IMR-90 (cell line): ENCODE measurements around the gene SUPT3H. TPM values are rescaled to one million over a fixed set of nuclear protein-coding genes. Genes with fewer than 3 reads are reported as not detected.
A peak's percentile ranks its signal among the peaks of the same experiment; 100 is the strongest.

Source experiments
- ATAC-seq: fragments of 200-7000 bp; cut with Tn5 transposase; 2 replicates; pipeline ENCODE4 v1.9.1; 2020; ENCODE audit warnings: low read depth, mild to moderate bottlenecking, moderate library complexity
- BruUV-seq: library from RNA; stranded (reverse); fragments of 400-500 nt; replicated peaks from 2 replicates; lab custom pipeline; 2021; lab: Mats Ljungman, UMichigan
- CTCF ChIA-PET: fragments of 300-600 bp; formaldehyde crosslinking; extraction: SDS; loops from one replicate; lab custom pipeline; 2021; ENCODE audit warnings: antibody characterized with exemption; lab: Yijun Ruan, JAX
- POLR2A ChIA-PET: fragments of 300-600 bp; sonication (Branson Sonifier 250); formaldehyde crosslinking; loops from one replicate; lab custom pipeline; 2022; ENCODE audit warnings: antibody characterized with exemption; ENCODE audit not compliant: unreplicated experiment; lab: Charles Lee
- DNase-seq: peaks from one replicate; pipeline ENCODE4 v3.0.0; 2013
- H2AFZ ChIP-seq: replicated peaks from 2 replicates; pipeline ENCODE3; 2013; ENCODE audit warnings: low read length, mild to moderate bottlenecking; ENCODE audit not compliant: poor library complexity
- H2AK5ac ChIP-seq: 2 replicates; pipeline ENCODE4 v1.6.1; 2013; ENCODE audit warnings: low read depth, low read length, inconsistent platforms
- H2AK9ac ChIP-seq: replicated peaks from 2 replicates; pipeline ENCODE3; 2013; ENCODE audit warnings: mild to moderate bottlenecking, low read depth, low read length, moderate library complexity; ENCODE audit not compliant: poor library complexity
- H2BK120ac ChIP-seq: 2 replicates; pipeline ENCODE4 v1.6.1; 2013; ENCODE audit warnings: low read depth, low read length, inconsistent platforms
- H2BK15ac ChIP-seq: 3 replicates; pipeline ENCODE4 v1.6.1; 2013; ENCODE audit warnings: low read depth, low read length, inconsistent platforms
- H2BK20ac ChIP-seq: 2 replicates; pipeline ENCODE4 v1.6.1; 2013; ENCODE audit warnings: low read depth, mild to moderate bottlenecking, inconsistent platforms, low read length, moderate library complexity
- H2BK5ac ChIP-seq: 2 replicates; pipeline ENCODE4 v1.6.1; 2013; ENCODE audit warnings: mild to moderate bottlenecking, low read depth, low read length, inconsistent platforms; ENCODE audit not compliant: poor library complexity, severe bottlenecking
- H3K14ac ChIP-seq: replicated peaks from 2 replicates; pipeline ENCODE4 v1.6.1; 2013; ENCODE audit warnings: low read depth, low read length, inconsistent platforms
- H3K18ac ChIP-seq: 2 replicates; pipeline ENCODE4 v1.6.1; 2013; ENCODE audit warnings: low read depth, low read length, control low read depth
- H3K23ac ChIP-seq: 2 replicates; pipeline ENCODE4 v1.6.1; 2013; ENCODE audit warnings: low read depth, low read length, inconsistent platforms
- H3K27ac ChIP-seq: 2 replicates; pipeline ENCODE4 v1.5.1; 2013; ENCODE audit warnings: mild to moderate bottlenecking, control low read depth, low read length; ENCODE audit not compliant: insufficient read depth
- H3K27me3 ChIP-seq: 2 replicates; pipeline ENCODE4 v1.6.1; 2013; ENCODE audit warnings: low read length; ENCODE audit not compliant: control insufficient read depth, insufficient read depth
- H3K36me3 ChIP-seq: 2 replicates; pipeline ENCODE4 v1.6.1; 2013; ENCODE audit warnings: low read length, mixed read lengths; ENCODE audit not compliant: control insufficient read depth, insufficient read depth
- H3K4ac ChIP-seq: 2 replicates; pipeline ENCODE4 v1.6.1; 2013; ENCODE audit warnings: low read depth, low read length, inconsistent platforms
- H3K4me1 ChIP-seq: 2 replicates; pipeline ENCODE4 v1.6.1; 2013; ENCODE audit warnings: low read length, mixed read lengths; ENCODE audit not compliant: control insufficient read depth, insufficient read depth
- H3K4me2 ChIP-seq: 2 replicates; pipeline ENCODE4 v1.6.1; 2013; ENCODE audit warnings: low read depth, mild to moderate bottlenecking, control low read depth, low read length, moderate library complexity
- H3K4me3 ChIP-seq: 2 replicates; pipeline ENCODE4 v1.5.1; 2013; ENCODE audit warnings: low read depth, mild to moderate bottlenecking, control low read depth, low read length, moderate library complexity; ENCODE audit not compliant: insufficient read depth
- H3K56ac ChIP-seq: 2 replicates; pipeline ENCODE4 v1.6.1; 2013; ENCODE audit warnings: low read length, inconsistent platforms; ENCODE audit not compliant: insufficient read depth; ENCODE audit errors: extremely low read depth
- H3K79me1 ChIP-seq, 2 experiments: 2 replicates each; pipeline ENCODE4 v1.6.1; 2013; ENCODE audit warnings: low read length in 2 of 2, inconsistent platforms in 1 of 2, low read depth in 1 of 2
- H3K9ac ChIP-seq: 2 replicates; pipeline ENCODE4 v1.6.1; 2013; ENCODE audit warnings: low read depth, low read length, control low read depth
- H3K9me1 ChIP-seq: 2 replicates; pipeline ENCODE4 v1.6.1; 2013; ENCODE audit warnings: low read length, inconsistent platforms; ENCODE audit not compliant: insufficient read depth
- H3K9me3 ChIP-seq: 2 replicates; pipeline ENCODE4 v1.6.1; 2013; ENCODE audit warnings: low read length; ENCODE audit not compliant: control insufficient read depth, insufficient read depth
- H4K20me1 ChIP-seq: 2 replicates; pipeline ENCODE4 v1.6.1; 2013; ENCODE audit warnings: low read length, inconsistent platforms; ENCODE audit not compliant: insufficient read depth
- H4K5ac ChIP-seq: 2 replicates; pipeline ENCODE4 v1.6.1; 2013; ENCODE audit warnings: mild to moderate bottlenecking, low read depth, low read length, control low read depth
- H4K8ac ChIP-seq, 2 experiments: 2 replicates each; pipeline ENCODE4 v1.6.1; 2013; ENCODE audit warnings: low read depth in 2 of 2, low read length in 2 of 2, control low read depth in 1 of 2, inconsistent platforms in 1 of 2
- H4K91ac ChIP-seq: 2 replicates; pipeline ENCODE4 v1.6.1; 2013; ENCODE audit warnings: low read depth, low read length, inconsistent platforms; ENCODE audit not compliant: insufficient read depth
- BHLHE40 ChIP-seq: fragments of 150-350 bp; IDR thresholded peaks from 2 replicates; pipeline ENCODE4 v1.6.1; 2016; ENCODE audit warnings: mild to moderate bottlenecking, low read depth, low read length
- CHD1 ChIP-seq: IDR thresholded peaks from 2 replicates; pipeline ENCODE4 v1.6.1; 2012; ENCODE audit warnings: low read depth, low read length, improper control_type of control experiment
- CTCF ChIP-seq: conservative IDR thresholded peaks from 2 replicates; pipeline ENCODE4 v1.5.1; 2012; ENCODE audit warnings: mild to moderate bottlenecking, low read depth, low read length, improper control_type of control experiment
- MAFK ChIP-seq: IDR thresholded peaks from 2 replicates; pipeline ENCODE4 v1.6.1; 2012; ENCODE audit warnings: low read depth, low read length, improper control_type of control experiment
- MAZ ChIP-seq: IDR thresholded peaks from 2 replicates; pipeline ENCODE4 v1.6.1; 2012; ENCODE audit warnings: low read depth, mild to moderate bottlenecking, low read length, improper control_type of control experiment, moderate library complexity, borderline replicate concordance
- NFE2L2 ChIP-seq: fragments of 150-350 bp; IDR thresholded peaks from 2 replicates; pipeline ENCODE4 v1.6.1; 2016; ENCODE audit warnings: low read depth, mild to moderate bottlenecking, low read length
- RAD21 ChIP-seq: IDR thresholded peaks from 2 replicates; pipeline ENCODE4 v1.6.1; 2012; ENCODE audit warnings: low read length, improper control_type of control experiment
- RCOR1 ChIP-seq: IDR thresholded peaks from 2 replicates; pipeline ENCODE4 v1.6.1; 2012; ENCODE audit warnings: mild to moderate bottlenecking, low read length, improper control_type of control experiment; ENCODE audit not compliant: insufficient replicate concordance
- SMC3 ChIP-seq: fragments of 150-350 bp; IDR thresholded peaks from 2 replicates; pipeline ENCODE4 v1.6.1; 2016; ENCODE audit warnings: low read depth, mild to moderate bottlenecking, antibody characterized with exemption, low read length, moderate library complexity
- WGBS, 2 experiments: methylation state at CpG; one replicate each; pipeline versions ENCODE4 v1.1.5 to v1.1.7; 2013; ENCODE audit warnings: missing lambda C conversion rate in 2 of 2; ENCODE audit not compliant: insufficient read length in 1 of 2; ENCODE audit errors: extremely low coverage in 2 of 2; 5-methylcytosine and 5-hydroxymethylcytosine counted together
- dilution Hi-C: fragments of 300-500 bp; cut with HindIII; formaldehyde crosslinking; loops from one replicate; pipeline ENCODE4 v1.14.3; 2018; ENCODE audit warnings: low sequenced_read_pairs; ENCODE audit not compliant: unreplicated experiment
- in situ Hi-C: fragments of 300-500 bp; cut with MboI; formaldehyde crosslinking; loops from 3 replicates; pipeline ENCODE4 v1.14.3; 2019; ENCODE audit warnings: low sequenced_read_pairs, inconsistent platforms, mixed read lengths
- intact Hi-C: fragments of 100-400 bp; cut with micrococcal nuclease; formaldehyde crosslinking; loops from 2 replicates; pipeline ENCODE4 v1.10.0; 2022
- polyA plus RNA-seq, 3 experiments: library from polyadenylated mRNA; depleted of rRNA; stranded (reverse); fragments of >200 nt; gene quantifications; 2 replicates each; pipeline ENCODE4 v1.2.3, GENCODE V29; 2012; ENCODE audit warnings: low replicate concordance in 1 of 3
- total RNA-seq: library from RNA; depleted of rRNA; stranded (reverse); fragments of >200 nt; gene quantifications from 2 replicates; pipeline ENCODE4 v1.2.3, GENCODE V29; 2012

The SUPT3H gene
- total and polyA plus RNA-seq, 2 of the 4 experiments (the other 2 are of a cell fraction) = 4.5 to 5.0 TPM

DNA sequence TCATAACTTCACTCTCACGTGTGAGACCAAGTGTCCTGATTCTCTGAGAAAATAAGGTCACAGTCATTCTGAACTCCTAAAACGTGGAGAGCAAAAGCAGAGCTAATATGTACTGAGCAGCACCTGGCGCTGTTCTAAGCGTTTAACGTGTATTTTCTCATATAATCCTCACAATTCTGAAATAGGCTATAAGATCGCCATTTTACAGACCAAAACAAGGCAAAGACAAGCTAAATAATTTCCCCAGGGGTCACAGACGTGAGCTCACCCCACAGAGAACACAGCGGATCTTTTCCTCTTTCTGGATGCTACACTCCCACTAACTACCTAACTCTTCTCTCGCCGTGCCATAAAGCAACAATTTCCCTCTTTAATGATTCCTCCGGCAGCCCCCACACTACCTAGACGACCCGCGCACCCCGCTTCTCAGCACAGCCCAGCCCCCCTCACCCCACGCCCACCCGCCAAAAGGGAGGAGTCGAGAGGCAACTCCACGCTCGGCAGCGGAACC lies 636 bp downstream of the SUPT3H start:
- H3K4me3 ChIP-seq = peak overlapping the region; percentile 66
- H3K23ac ChIP-seq = peak overlapping the region; percentile 85
- H2BK120ac ChIP-seq = peak overlapping the region; percentile 74
- H3K56ac ChIP-seq = peak overlapping the region; percentile 83
- H2BK15ac ChIP-seq = peak overlapping the region; percentile 87; the same call in 2 of the 3 replicates
- peak overlapping the region; percentile 41 for H4K91ac ChIP-seq
- BruUV-seq = no TSS peak
- no peaks in the 10 kb centered on the region for H3K36me3 ChIP-seq
- peak overlapping the region; percentile 92 for H3K4ac ChIP-seq
- peak overlapping the region; percentile 89 for H3K4me2 ChIP-seq
- in situ Hi-C loops = no loop called here
- peak overlapping the region; percentile 35 for H2AK9ac ChIP-seq
- peak overlapping the region; percentile 77 for H3K14ac ChIP-seq
- peak overlapping the region; percentile 89 for H2AFZ ChIP-seq
- H3K9me3 ChIP-seq = no peaks in the 10 kb centered on the region
- H3K27ac ChIP-seq = peak overlapping the region; percentile 95
- TF ChIP-seq MAFK (no peak), CTCF (no peak), MAZ (no peak), BHLHE40 (no peak), NFE2L2 (no peak), SMC3 (no peak), CHD1 (no peak), RAD21 (no peak), RCOR1 (no peak)
- no peaks in the 10 kb centered on the region; the same call in 1 of the 2 replicates for H3K4me1 ChIP-seq
- ATAC-seq (no peak; the same call in 1 of the 2 replicates), DNase-seq (peak; percentile 16)
- H3K18ac ChIP-seq = peak overlapping the region; percentile 80
- H4K8ac ChIP-seq = peak overlapping the region; percentile 92 to 99
- 2% methylated on average over 16 of the region's 21 CpGs; no CpG with 5 or more reads in 1 of the 2 experiments for WGBS, 2 experiments
- no peak overlapping the region for H2AK5ac ChIP-seq
- no peaks in the 10 kb centered on the region for H3K27me3 ChIP-seq
- intact Hi-C loops = loop anchor here (2.0 to 5.0 kb wide), 3 partner anchors 300 to 900 kb away; no protein-coding TSS in a partner anchor
- dilution Hi-C loops = no loop called here
- peak overlapping the region; percentile 82 for H4K5ac ChIP-seq
- H4K20me1 ChIP-seq = no peaks in the 10 kb centered on the region
- H3K9me1 ChIP-seq = no peaks in the 10 kb centered on the region
- POLR2A ChIA-PET = no interaction called here
- H2BK20ac ChIP-seq = peak overlapping the region; percentile 53; the same call in 1 of the 2 replicates
- peak overlapping the region; percentile 83 for H3K9ac ChIP-seq
- peaks cover 5% of the 10 kb centered on the region in 2 experiments for H3K79me1 ChIP-seq
- CTCF ChIA-PET = interaction anchor here (0.7 to 1.0 kb wide), 2 partner anchors 10 to 45 kb away, joined by 3 read pairs; no protein-coding TSS in a partner anchor
- H2BK5ac ChIP-seq = peak overlapping the region; percentile 82
